ENCODE results near the gene SLC25A21.

DNA sequence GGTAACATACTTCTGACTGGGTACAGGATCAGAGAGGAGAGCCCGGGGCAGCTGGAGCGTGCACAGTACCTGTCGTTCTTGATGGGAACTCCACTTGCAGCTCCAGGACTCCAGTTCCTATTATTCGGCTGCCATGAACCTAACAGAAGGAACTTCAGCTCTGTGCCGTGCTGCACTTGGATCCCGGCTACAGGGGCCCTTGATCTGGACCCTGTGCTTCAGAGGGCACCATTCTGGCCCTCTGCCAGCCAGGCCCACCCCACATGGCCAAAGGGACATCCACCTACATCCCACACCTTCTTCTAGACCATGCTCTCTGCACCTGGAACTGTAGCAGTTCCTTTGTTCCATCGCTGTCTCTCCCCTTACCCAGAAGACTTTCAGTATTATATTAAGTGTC, 452.6 kb downstream of the SLC25A21 start:
- no peak for TF ChIP-seq CTCF (IDR thresholded peaks at IDR 0.05; ENCODE audit: insufficient read depth, low read length, poor library complexity, severe bottlenecking)
- no peak for TF ChIP-seq EZH2phosphoT487 (conservative IDR thresholded peaks at IDR 0.05; ENCODE audit: low read length)

Measured in SU-DHL-6 (cell line).